Prostate gland (tissue), 2 donors: ENCODE data around the gene SCAPER. TPM values are rescaled to one million over a fixed set of nuclear protein-coding genes. Genes with fewer than 3 reads are reported as not detected.

ENCODE experiments used
- DNase-seq: peaks from one replicate; pipeline ENCODE4 v3.0.0-alpha.2; 2019; ENCODE audit warnings: low spot score
- H3K27ac ChIP-seq, 2 donors: fragments of 200-600 bp; sonication (generic); 2 replicates each; pipeline ENCODE4 v1.5.1; 2017 to 2019
- H3K27me3 ChIP-seq: fragments of 200-600 bp; sonication (generic); replicated peaks from 2 replicates; pipeline ENCODE4 v1.5.1; 2019; ENCODE audit not compliant: insufficient read depth
- H3K36me3 ChIP-seq, 2 donors: fragments of 200-600 bp; sonication (generic); 1 replicate in 1 of 2; 2 replicates in 1 of 2; pipeline versions ENCODE4 v1.5.1 to v1.8.1; 2017 to 2019
- H3K4me1 ChIP-seq: fragments of 200-600 bp; sonication (generic); replicated peaks from 2 replicates; pipeline ENCODE4 v1.5.1; 2019
- H3K4me3 ChIP-seq, 2 donors: fragments of 200-600 bp; sonication (generic); 2 replicates each; pipeline ENCODE4 v1.5.1; 2017 to 2019
- H3K9me3 ChIP-seq: fragments of 200-600 bp; sonication (generic); 2 replicates; pipeline ENCODE4 v1.5.1; 2017
- CTCF ChIP-seq, 4 experiments: fragments of 200-600 bp in 2 of 4; fragments of 450-650 bp in 2 of 4; sonication (generic) in 2 of 4; IDR thresholded peaks; 1 replicate in 3 of 4; 2 replicates in 1 of 4; pipeline ENCODE4 v1.5.1; 2016 to 2019; ENCODE audit warnings: antibody characterized with exemption in 4 of 4, mild to moderate bottlenecking in 2 of 4, moderate library complexity in 2 of 4
- POLR2A ChIP-seq: fragments of 450-650 bp; IDR thresholded peaks from one replicate; pipeline ENCODE4 v1.6.1; 2016; ENCODE audit warnings: antibody characterized with exemption, mild to moderate bottlenecking
- POLR2AphosphoS5 ChIP-seq: sonication (generic); formaldehyde crosslinking; IDR thresholded peaks from one replicate; pipeline ENCODE4 v1.6.1; 2017; ENCODE audit warnings: antibody characterized with exemption
- WGBS: methylation state at CpG from one replicate; pipeline ENCODE4 v1.1.5; 2018; 5-methylcytosine and 5-hydroxymethylcytosine counted together
- intact Hi-C: fragments of 100-400 bp; cut with DNase I; formaldehyde crosslinking; loops from one replicate; pipeline ENCODE4 v1.14.2; 2022
- total RNA-seq, 2 donors: library from RNA; depleted of rRNA; stranded (reverse); fragments of >200 nt; gene quantifications; one replicate each; pipeline ENCODE4 v1.1.0, GENCODE V29; 2016

SCAPER gene
- total RNA-seq, 2 donors from 2014 or later, result 19.1 to 38.9 TPM

- no peaks in the 10 kb centered on the region for H3K4me1 ChIP-seq
- H3K27ac ChIP-seq, result no peak overlapping the region
- H3K4me3 ChIP-seq, result no peak overlapping the region
- H3K27me3 ChIP-seq, result no peaks in the 10 kb centered on the region
- intact Hi-C loops, result no loop called here
- H3K9me3 ChIP-seq, result no peaks in the 10 kb centered on the region
- DNase-seq, result no peak
- TF ChIP-seq POLR2A (no peak), CTCF (IDR thresholded peaks at IDR 0.05) (no peak), POLR2AphosphoS5 (no peak)
- no peaks in the 10 kb centered on the region for H3K36me3 ChIP-seq
- WGBS, result 97% methylated on average over 1 of the region's 1 CpG
These were observed 412.6 kb downstream of the SCAPER start for GRCh38 chr15:76492538-76492937.

DNA sequence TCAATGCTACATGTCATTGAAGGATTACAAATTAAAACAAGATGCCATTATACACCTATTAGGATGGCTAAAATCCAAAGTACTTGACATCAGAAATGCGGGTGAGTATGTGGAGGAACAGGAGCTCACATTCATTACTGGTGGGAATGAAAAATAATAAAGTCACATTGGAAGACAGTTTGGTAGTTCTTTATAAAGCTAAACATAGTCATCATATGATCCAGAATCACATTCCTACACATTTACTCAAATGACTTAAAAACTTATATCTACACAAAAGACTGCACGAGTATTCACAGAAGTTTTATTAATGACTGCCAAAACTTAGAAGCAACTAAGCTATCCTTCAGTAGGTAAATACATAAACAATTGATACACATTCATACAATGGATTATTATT, 421.4 kb downstream of the SCAPER start:
- H3K36me3 ChIP-seq, result no peaks in the 10 kb centered on the region
- no peak for TF ChIP-seq POLR2AphosphoS5
- no peak for TF ChIP-seq CTCF (IDR thresholded peaks at IDR 0.05)
- TF ChIP-seq POLR2A, result no peak
- no peaks in the 10 kb centered on the region for H3K27me3 ChIP-seq
- H3K4me1 ChIP-seq, result no peaks in the 10 kb centered on the region
- 86% methylated on average over 2 of the region's 2 CpGs for WGBS
- H3K4me3 ChIP-seq, result no peak overlapping the region
- no peak overlapping the region for H3K27ac ChIP-seq
- no peak for DNase-seq
- no peaks in the 10 kb centered on the region for H3K9me3 ChIP-seq
- intact Hi-C loops, result no loop called here

- no peaks in the 10 kb centered on the region for H3K36me3 ChIP-seq
- no peak overlapping the region for H3K27ac ChIP-seq
- no peak for DNase-seq
- TF ChIP-seq POLR2A (no peak), CTCF (IDR thresholded peaks at IDR 0.05) (no peak), POLR2AphosphoS5 (no peak)
- H3K4me1 ChIP-seq, result no peaks in the 10 kb centered on the region
- no peaks in the 10 kb centered on the region for H3K27me3 ChIP-seq
- 96% methylated on average over 1 of the region's 1 CpG for WGBS
- intact Hi-C loops, result no loop called here
- no peaks in the 10 kb centered on the region for H3K9me3 ChIP-seq
- H3K4me3 ChIP-seq, result no peak overlapping the region
These were observed 422.1 kb downstream of the SCAPER start for GRCh38 chr15:76483018-76483417.

GRCh38 chr15:76480267-76480666, 424.9 kb downstream of the SCAPER start:
- H3K27me3 ChIP-seq, result no peaks in the 10 kb centered on the region
- H3K4me3 ChIP-seq, result no peak overlapping the region
- no peak for DNase-seq
- no peaks in the 10 kb centered on the region for H3K9me3 ChIP-seq
- 100% methylated on average over 3 of the region's 3 CpGs for WGBS
- no peak overlapping the region for H3K27ac ChIP-seq
- H3K36me3 ChIP-seq, result no peaks in the 10 kb centered on the region
- TF ChIP-seq POLR2AphosphoS5 (no peak), POLR2A (no peak), CTCF (IDR thresholded peaks at IDR 0.05) (no peak)
- intact Hi-C loops, result no loop called here
- no peaks in the 10 kb centered on the region for H3K4me1 ChIP-seq

DNA sequence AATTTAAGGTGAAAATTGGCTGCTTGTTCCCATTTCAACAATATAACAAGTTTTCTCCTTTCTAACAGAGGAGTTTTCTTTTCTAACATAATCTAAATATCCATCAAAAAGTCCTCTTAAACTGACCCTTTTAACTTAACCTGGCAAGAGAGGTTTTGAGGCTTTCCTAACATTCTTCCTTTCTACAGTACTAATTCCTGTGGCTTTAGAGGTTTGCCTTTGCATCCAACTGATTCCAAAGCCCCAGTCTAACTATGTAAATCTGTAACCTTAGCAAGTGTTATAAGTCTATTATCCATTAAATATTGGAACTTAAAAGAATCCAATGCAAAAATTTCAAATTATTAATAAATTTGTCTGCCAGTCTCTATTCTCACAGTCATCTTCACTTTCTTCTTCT, 434.4 kb downstream of the SCAPER start:
- Histone ChIP-seq H3K27ac (no peak overlapping the region), H3K27me3 (no peaks in the 10 kb centered on the region), H3K4me1 (no peaks in the 10 kb centered on the region), H3K9me3 (no peaks in the 10 kb centered on the region), H3K4me3 (no peak overlapping the region), H3K36me3 (no peaks in the 10 kb centered on the region)
- intact Hi-C loops, result no loop called here
- no peak for TF ChIP-seq CTCF (IDR thresholded peaks at IDR 0.05)
- no peak for TF ChIP-seq POLR2AphosphoS5
- TF ChIP-seq POLR2A, result no peak
- no peak for DNase-seq
